ENCODE results near the gene RBFOX1. TPM values are rescaled to one million over a fixed set of nuclear protein-coding genes. Genes with fewer than 3 reads are reported as not detected.

Gene RBFOX1
- total RNA-seq = not detected in 2 replicates

DNA sequence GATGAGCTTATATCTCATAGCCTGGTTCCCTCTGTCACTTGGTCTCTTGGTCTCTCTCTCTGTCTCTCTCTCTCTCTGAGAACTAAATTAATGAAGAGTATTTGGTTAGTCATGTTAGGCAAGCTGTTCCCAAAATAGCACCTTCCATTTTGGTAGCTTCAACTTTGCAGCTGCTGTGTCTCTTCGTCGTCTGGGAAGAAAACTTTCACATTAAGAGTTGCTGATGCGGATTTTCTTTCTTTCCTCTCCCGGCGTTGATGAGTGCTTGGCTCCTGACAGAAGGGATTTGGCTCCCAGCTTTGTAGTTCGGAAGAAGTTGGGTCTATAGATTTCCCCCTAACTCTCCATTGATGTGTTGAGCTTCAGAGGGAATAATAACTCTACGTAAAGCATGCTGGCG, at the start of gene RBFOX1:
RBFOX1 (plus strand) TSS at position 235 of the 400 bp plus-strand sequence.
- intact Hi-C loops (cut with micrococcal nuclease) = no loop called here

DNA sequence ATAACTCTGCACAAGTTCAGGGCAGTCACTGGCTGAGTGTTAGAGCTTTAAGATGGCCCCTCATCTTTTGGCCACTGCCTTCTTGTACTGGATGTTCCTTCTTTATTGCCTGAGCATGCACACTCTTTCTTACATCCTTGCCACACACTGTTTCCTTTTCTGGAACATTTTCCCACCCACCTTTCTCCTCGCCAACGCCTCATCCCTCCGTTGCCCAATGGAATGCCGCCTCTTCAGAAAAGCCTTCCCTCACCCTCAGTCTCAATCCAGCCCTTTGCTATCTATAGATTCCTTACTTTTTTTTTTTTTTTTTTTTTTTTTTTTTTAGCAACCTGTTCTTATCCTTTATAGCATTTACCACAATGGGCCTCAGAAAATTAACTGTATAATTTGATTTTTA, 47.9 kb upstream of the RBFOX1 start:
- intact Hi-C loops (cut with micrococcal nuclease) = no loop called here

DNA sequence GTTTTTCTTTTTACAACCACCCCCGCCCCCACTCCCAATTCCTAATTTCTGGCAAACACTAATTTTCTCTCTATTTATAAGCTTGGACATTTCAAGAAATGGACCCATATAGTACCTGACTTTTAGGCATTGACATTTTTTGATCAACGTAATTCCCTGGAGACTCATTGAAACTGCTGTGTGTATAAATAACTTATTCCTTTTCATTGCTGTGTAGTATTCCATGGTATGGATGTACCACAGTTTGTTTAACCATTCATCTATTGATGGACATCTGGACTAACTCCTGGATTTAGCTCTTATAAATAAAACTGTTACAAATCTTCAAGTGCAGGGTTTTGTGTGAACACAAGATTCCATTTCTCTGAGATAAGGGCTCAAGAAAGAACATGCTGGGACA, 47.1 kb upstream of the RBFOX1 start:
- intact Hi-C loops (cut with micrococcal nuclease) = no loop called here

DNA sequence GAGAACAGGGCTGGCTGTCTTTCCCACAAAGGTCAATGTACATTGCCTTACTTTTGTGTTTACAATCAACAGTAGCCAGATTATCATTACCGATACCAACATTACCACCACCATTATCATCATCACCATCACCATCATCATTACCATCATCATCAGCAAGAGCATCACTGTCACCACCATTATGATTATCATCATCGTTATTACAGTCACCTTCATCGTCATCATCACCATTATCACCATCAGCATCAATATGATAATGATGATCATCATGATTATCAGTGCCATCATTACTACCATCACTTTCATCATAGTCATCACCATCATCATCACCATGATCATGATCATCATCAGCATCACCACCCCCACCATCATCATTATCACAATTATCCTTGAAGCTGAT, 43.3 kb upstream of the RBFOX1 start:
- intact Hi-C loops (cut with micrococcal nuclease) = no loop called here

DNA sequence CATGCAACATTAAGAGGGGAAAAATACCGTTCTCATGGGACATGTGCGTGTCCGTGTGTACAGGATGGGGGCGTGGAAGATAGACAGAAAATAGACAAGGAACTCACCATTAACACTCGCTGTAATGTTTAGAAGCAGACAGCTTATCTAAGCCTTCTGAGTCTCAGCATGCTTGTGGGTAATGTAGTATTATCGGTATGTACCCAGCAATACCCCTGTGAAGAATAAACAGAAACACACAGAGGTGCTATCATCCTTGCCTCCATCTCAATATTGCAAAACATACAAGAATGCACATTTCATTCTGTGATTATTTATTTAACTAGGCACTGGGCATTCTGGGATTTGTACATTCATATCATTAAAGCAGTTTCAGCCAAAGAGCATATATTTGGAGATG, 42.0 kb upstream of the RBFOX1 start:
- intact Hi-C loops (cut with micrococcal nuclease) = no loop called here

DNA sequence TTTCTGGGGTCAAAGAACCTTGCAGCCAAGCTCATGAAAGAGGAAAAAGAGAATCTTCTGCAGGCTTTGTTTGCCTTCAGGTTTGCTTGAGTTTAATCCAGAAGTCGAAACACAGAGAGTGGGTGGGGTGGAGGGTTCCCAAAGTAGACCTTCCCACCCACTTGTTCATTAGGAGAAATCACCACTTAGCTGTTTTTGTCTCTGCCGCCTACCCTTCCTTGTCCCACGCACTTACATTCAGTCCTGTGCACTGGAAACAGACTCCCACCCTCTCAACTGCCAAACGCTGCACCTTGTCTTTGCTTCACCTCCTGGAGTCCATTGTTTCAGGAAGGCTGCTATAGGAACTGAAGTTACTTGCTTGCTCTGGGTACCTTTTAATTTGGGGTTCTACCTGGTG, 38.6 kb upstream of the RBFOX1 start:
- intact Hi-C loops (cut with micrococcal nuclease) = no loop called here

DNA sequence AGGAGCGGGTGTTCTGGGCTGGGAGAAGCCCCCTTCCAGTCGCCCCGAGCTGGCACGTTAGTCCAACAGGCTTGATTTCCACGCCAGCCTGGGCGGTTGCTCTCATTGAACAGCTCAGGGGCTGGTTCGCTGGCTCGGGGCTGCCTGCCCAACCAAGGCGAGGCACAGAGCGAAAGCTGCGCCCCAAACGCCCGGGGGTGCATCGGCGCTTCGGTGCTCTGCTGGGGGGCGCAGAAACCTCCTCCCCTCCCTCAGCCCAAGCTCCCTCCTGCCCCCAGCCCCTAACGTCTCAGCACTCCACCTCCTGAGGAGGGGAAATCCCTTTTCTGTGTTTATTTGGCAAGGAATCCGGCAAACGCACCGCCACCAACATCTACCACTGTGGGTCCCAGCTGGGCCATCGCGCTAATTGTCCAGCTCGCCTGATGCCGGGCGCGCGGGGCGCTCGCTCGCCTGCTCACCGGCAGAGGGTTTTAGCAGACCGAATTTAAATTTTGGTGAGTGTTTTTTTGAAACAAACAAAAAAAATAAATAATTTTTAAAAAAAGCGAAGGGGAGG, 29.5 kb upstream of the RBFOX1 start:
- intact Hi-C loops (cut with micrococcal nuclease) = no loop called here

DNA sequence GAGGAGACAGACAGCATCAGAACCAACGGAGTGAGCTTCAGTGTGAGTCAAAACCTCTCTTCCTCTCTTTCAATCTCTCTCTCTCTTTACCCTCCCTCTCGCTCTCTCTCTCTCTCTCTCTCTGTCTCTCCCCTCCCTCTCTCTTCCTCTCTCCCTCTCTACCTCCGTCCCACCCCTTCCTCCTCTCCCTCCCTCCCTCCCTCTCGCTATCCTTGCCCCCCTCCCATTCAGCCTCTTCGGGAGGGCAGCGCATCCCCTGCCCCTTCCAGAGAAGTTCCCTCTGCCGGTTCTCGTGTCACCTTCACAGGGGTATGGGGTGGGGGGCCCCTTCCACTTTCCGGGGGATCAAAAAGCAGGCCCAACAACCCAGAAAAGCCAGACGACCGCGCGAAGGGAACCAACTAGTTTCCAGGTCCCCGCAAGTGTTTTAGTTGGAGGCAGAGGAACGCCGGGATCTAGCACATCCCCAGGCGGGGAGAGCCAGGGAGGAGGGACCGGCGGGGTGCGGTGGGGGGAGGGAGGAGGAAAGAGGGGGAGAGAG, 28.9 kb upstream of the RBFOX1 start:
- intact Hi-C loops (cut with micrococcal nuclease) = no loop called here

DNA sequence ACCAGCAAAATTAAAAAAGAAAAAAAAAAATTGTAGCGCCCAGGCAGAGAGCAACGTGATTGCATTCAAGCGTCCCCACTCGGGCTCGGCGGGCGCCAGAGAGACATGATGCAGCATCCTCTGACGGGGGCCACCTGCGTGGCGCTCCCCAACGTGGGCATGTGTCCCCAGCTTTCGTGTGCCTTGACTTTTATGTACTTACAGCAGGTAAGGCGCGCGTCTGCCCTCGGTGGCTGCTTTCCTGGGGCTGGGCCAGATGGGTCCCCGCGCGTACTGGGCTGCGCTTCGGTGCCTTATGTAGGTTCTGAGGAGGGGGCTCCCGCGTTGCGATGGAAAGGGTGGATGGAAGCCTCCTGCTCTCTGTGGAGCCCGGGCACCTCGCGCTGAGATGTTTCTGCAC, 28.4 kb upstream of the RBFOX1 start:
- intact Hi-C loops (cut with micrococcal nuclease) = no loop called here

DNA sequence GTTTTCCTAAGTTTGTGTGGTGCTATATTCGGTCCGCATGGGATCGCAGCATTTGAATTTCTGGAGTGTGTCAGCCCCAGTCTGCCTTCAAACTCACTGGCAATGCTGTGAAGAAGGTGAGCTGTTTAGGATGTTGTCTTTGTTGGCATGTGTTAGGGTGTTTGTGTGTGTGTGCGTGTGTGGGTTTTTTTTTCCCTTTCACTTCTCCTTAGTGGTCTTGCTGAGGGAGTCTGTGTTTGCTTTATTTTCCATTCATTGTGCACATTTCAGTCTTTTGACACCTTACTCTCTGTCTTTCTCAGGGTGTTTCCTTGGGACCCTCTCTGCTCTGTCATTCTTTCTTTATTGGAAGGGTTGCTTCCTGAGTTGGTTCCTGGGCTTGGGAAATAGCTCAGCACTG, 27.7 kb upstream of the RBFOX1 start:
- intact Hi-C loops (cut with micrococcal nuclease) = no loop called here

DNA sequence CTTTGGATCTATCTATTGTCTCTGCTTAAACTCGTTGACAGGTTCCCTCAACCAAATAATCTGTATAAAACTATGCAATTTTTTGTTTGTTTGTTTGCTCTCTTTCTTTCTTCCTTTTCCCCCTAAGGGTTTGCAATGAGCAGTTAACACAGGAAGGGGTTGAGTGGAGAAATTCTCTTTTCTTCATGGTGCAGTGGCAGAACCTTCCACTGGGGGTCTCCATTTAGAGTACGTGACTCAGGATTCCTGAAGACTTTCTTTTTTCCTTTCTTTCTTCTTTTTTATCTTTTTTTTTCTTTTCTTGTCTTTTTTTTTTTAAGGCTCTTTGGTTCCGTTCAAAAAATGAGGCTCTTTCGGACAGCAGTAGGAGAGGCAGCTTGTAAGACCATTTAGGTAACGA, 19.5 kb upstream of the RBFOX1 start:
- intact Hi-C loops (cut with micrococcal nuclease) = no loop called here

DNA sequence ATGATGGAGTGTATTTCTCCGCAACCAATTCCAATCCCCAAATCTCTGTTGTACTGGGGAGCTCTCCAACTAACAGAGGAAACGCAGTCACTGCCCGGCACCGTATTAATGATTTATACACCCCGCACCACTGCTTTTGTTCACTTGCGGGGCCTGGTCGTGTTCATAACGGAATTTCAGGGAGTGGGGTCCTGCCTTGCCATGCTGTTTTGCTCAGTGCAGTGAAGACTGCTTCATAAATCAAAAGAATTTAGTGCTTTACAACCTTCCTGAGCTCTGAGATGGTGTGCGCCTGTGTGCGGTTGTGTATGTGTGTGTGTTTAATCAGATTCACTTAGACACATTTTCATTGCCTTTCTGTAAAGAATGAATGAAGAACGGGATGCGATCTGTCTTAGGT, 18.5 kb upstream of the RBFOX1 start:
- intact Hi-C loops (cut with micrococcal nuclease) = no loop called here

DNA sequence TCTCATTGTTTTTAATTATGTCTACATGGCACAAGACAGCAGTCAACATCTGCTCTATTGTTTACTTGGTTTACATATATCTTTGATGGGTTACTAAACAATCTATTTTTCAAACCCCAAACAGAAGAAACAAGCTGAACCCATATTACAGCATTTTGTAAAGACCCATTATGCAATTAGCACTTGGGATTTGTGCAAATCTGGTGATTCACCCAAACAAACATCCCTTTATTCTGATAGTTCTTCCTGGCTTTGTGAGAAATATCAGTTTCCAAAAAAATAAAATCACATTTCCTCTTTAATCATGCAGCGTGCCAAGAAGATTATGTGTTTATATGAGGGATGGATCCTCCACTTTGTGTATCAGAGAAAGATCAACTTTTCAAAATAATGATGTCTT, 16.8 kb upstream of the RBFOX1 start:
- intact Hi-C loops (cut with micrococcal nuclease) = no loop called here

GRCh38 chr16:7316281-7316888, 16.3 kb upstream of the RBFOX1 start:
- intact Hi-C loops (cut with micrococcal nuclease) = no loop called here

DNA sequence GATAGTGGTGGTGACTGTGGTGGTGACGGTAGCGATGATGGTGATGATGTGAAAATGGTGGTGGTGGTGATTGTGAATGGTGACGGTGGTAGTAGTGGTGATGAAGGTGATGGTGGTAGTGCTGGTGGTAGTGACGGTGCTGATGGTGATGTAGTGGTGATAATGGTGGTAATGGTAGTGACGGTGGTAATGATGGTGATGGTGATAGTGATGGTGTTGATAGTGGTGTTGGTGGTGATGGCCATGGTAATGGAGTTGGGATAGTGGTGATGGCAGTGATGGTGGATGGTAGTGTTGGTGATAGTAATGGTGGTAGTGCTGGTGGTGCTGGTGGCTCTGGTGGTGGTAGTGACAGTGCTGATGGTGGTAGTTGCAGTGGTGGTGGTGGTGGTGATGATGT, 14.7 kb upstream of the RBFOX1 start:
- intact Hi-C loops (cut with micrococcal nuclease) = no loop called here

DNA sequence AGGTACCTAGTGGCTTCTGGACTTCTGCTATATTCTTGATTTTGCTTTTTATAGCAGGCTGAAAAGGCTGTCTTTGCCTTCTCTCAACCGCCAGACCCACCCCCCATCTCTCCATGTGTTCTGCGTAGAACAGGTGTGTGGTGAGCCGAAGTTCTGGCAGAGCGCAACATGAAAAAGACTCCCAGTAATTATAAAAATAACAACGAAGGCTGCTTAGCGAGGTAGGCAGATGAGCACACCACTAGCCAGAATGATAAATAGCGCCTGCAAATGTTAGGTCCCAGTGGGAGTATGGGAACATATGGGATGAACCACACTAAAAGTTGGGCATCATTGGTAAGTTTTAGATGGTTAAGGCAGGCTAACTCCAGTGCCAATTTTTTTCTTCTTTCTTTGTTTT, 14.0 kb upstream of the RBFOX1 start:
- intact Hi-C loops (cut with micrococcal nuclease) = no loop called here

- intact Hi-C loops (cut with micrococcal nuclease) = no loop called here
Measured at GRCh38 chr16:7319514-7319913, 13.1 kb upstream of the RBFOX1 start.

- intact Hi-C loops (cut with micrococcal nuclease) = no loop called here
Measured at GRCh38 chr16:7321661-7322060, 11.0 kb upstream of the RBFOX1 start.

GRCh38 chr16:7324321-7324720, 8.3 kb upstream of the RBFOX1 start:
- intact Hi-C loops (cut with micrococcal nuclease) = no loop called here

DNA sequence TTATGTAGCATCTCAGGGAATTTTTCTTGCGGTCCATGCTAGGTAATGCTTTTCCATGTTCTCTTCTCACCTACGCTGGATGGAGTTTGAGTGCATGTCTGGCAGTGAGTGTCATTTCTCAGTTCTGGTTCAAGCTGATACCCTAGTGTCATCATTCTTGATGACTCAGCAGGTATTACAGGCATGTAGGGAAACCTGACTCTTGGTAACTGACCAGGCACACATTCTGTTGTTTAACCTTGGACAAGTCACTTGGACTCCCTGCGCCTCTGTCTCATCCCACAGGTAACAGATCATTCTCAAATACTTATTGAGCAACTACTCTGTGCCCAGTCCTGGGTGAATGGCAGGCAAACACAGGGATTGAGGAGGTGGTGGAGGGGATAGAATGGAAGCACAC, 6.8 kb upstream of the RBFOX1 start:
- intact Hi-C loops (cut with micrococcal nuclease) = no loop called here

- intact Hi-C loops (cut with micrococcal nuclease) = no loop called here
Measured at GRCh38 chr16:7330709-7331108, 1.9 kb upstream of the RBFOX1 start.

- intact Hi-C loops (cut with micrococcal nuclease) = no loop called here
Measured at GRCh38 chr16:7331997-7332396, 648 bp upstream of the RBFOX1 start.

DNA sequence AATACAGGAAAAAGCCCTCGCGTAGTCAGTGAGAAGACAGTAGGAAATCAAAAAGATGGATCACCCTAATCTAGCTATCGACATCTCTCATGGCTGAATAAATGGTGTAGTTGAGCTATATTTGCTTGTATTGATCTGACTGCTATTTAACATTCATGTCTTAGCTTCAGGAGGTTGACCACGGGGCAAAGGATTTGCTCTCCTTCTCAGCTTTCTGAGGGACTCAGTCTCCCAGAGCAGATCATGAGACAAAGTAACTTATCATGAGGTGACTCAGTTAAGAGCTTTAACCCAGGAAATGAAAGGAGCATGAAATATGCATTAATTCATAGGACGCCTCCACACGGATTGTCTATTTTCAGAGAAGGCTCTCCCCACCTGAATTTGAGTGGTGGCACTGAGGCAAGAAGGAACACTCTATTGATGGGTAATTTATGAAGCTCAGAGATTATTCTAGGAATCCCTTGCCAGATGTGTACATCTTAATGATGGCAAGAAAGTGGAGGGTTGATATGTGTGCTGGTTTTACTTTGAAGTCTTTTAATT, 608 bp downstream of the RBFOX1 start:
- intact Hi-C loops (cut with micrococcal nuclease) = no loop called here

Data from T-helper 2 cell treated with Interferon-gamma antibody and Interleukin-4, amounts not matched to agents 100 ng/mL and 5 ng/mL, for 36 hours (primary cell).